GM19328 (cell line): ENCODE data around the gene HSPB8.
"Not testable (repeated sequence)": the region's sequence is repeated elsewhere in the genome, so short reads cannot be mapped to it uniquely, and the experiment has no call there.

Experiments
- ATAC-seq: cut with Tn5 transposase; IDR thresholded peaks from one replicate; pipeline ENCODE4 v1.9.1; 2021; ENCODE audit warnings: mild to moderate bottlenecking, moderate library complexity; ENCODE audit not compliant: unreplicated experiment

HSPB8 gene

DNA sequence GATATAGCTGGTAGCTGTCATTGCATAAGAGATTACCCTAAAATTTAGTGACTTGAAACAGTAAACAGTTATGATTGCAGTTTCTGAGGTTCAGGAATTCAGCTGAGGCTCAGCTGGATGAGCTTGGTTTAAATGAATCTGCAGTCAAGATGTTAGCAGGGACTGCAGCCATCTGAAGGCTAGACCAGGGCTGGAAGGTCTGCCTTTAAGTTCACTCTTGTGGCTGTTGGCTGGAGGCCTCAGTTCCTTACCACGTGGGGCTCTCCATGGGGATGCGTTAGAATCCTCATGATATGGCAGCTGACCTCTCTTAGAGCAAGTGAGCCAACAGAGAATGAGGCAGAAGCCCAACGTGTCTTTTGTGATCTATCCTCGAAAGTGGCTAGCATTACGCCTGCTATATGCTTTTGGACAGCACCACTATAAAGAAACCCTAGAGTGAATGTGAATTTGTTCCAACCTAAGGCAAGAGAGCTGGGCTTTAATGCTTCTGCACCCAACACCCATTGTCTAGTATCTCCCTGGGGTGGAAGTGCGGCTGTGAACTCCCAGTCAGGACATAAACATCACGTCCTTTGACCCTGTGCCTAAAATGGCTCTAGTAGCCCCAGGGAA lies 26.0 kb downstream of the HSPB8 start:
- ATAC-seq, result no peak

DNA sequence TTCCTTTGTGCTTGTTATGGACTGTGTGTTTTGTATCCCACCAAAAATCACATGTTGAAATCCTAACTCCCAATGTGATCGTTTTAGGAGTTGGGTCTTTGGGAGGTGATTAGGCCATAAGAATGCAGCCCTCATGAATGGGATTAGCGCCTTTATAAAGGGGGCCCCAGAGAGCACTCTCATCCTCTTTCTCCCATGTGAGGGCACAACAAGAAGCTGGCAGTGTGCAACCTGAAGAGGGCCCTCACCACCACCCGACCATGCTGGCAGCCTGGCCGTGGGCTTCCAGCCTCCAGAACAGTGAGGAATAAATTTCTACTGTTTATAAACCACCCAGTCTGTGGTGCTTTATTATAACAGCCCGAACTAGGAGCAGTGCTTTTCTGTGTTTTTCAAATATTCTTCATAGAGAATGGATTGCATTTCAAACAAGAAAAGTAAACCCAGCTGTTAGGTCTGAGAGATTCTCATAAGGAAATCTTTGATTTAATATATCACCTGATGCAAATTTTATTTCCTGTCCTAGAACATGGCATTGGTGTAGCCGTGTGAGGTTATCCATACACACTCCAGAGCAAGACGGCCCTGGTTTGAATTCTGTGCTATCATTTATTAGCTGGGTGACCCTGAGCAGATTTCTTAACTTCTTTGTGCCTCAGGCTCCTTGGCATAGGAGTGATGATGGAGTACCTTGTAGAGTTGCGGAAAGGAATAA lies 27.8 kb downstream of the HSPB8 start:
- no peak for ATAC-seq

DNA sequence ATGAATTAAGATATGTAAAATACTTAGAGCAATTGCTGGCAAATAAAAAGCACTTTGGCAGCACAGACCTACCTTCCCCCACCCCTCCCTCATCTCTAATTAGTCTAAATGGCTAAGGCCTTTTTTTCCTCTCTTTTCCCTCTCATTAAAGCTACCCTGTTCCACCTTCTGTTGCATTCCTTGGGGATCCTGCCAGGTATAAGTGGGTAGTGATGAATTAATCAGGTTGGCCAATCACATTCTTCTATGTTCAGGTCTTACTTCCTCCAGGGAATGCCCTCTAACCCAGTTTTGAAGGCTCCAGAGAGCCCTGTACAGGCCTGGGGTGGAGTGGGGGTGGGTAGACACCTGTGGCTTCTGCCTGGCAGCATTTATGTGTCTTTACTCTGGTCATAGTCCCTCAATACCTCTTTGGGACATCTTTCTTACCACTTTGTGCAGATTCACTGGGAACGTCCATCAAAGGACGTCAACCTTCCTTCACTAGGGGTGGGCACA lies 28.4 kb downstream of the HSPB8 start:
- no peak for ATAC-seq

DNA sequence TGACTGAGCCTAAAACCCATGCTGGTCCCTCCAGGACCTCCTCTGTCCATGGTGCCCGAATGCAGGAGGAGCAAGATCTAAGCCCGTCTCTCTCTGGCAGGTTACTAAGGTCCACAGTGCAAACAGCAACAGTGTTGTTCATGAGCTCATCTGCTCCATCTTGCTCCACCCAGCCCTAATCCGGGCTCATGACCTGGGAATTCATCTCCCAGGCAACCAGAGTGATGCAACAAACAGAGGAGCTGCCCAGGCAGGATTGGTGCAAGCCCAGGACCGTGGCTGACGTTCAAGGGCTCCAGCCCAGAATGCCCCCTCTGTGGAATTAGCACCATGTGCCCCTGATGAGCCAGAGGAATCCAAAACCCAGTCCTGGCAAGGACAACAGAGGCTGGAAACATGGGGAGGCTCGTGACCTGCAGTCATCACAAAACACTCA lies 29.9 kb downstream of the HSPB8 start:
- no peak for ATAC-seq

DNA sequence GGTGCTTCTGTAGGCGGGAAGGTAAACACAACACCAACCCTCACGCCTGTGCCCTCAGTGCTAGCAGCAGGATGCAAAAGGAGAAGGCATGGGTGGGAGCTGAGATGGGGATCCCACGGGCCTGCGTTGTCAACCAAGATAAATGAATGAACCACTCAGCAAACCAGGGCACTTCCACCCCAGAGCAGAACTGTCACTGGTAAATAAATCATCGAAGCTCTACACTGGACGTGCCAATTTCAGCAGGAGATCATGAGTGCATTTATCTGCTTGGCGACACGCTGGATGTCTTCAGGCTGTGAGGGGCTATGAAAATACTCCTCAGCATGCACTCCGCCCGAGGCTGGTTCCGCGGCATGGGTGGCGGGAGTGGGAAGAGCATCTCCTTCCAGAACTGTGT lies 33.2 kb downstream of the HSPB8 start:
- no peak for ATAC-seq

DNA sequence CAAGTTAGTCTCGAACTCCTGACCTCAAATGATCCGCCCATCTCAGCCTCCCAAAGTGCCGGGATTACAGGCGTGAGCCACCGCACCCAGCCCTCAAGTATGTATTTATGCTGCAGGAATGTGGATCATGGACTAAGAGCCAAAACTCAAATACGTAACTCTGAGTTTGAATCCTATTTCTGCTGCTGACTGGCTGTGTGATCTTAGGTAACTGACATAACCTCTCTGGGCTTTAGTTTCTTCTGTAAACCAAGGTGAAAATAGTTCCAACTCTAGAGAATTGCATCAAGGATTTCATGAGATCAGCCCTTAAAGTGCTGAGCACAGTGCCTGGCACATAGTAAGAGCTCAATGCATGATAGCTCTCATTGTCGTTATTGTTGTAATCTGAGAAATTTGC lies 37.4 kb downstream of the HSPB8 start:
- ATAC-seq, result no peak

DNA sequence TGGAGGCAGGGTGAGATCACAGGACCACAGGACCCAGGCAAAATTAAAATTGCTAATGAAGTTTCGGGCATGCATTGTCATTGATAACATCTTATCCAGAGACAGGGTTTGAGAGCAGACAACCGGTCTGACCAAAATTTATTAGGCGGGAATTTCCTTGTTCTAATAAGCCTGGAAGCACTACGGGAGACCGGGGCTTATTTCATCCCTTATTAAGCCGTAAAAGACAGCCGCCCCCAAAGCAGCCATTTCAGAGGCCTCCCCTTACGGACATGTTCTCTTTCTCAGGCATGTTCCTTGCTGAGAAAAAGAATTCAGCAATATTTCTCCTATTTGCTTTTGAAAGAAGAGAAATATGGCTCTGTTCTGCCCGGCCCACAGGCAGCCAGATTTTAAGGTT lies 40.1 kb downstream of the HSPB8 start:
- ATAC-seq, result not testable (repeated sequence)

DNA sequence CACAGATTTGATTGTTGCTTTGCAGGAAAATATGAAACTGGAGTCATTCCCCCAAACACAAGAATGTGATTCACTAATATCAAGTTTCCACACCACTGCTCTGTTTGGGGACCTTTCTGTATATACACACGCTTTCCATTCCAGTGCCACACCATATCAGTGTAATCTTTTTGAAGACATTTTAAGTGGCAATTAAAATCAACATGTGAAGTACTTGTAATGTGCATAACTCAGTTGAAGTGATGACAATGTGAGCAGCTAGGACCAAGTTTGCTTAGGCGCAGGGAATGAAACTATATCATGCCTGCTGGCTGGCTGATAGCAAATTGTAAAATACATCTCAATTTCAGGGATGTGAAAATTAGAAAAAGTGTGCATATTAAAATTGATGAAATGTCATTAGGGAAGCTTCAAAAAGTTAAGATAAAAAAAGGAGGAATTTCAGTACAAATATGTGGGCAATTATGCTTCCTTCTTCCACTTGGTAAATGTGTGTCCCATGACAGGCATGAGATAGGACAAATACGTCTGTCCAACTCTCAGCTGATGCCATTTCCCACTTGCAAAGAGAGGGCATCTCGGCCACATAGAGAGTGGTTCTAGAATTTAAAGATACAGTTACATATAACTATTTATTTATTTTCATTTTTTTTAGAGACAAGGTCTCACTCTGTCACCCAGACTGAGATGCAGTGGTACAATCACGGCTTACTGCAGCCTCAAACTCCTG lies 43.7 kb downstream of the HSPB8 start:
- no peak for ATAC-seq

DNA sequence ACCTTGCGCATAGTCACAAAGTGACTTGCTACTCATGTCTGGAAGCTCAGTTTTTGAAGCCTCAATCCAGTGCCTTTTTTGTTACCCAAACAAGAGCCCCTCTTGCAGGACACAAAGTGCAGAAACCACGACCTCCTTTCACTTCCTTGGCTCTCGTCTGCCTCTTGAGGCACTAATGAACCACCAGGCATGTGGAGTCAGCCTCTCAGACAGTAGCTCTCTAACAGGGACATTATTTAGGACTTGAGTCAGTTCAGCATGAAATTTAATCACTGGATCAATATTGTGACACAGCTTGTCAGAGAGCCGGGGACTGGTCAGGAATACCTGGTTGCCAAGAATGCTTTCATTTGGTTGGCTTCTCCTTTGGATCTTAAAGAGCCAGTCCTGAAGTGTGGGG lies 46.7 kb downstream of the HSPB8 start:
- no peak for ATAC-seq

DNA sequence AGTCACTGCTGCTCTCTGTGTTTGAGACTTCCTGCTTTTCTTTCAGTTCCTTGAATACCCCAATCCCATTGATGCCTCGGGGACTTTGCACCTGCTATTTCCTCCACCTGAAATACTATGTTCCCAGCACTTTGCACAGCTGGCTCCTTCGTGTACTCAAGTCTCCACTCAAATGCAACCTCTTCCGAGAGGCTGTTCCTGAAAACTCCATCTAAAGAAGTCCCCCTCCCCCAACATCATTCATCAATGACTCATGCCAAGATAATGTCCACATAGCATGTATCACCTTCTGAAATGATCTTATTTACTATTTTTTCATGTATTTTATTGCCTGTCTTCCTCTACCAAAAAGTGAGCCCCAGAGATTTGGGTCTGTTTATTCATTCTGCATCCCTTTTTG lies 48.6 kb downstream of the HSPB8 start:
- ATAC-seq, result no peak

DNA sequence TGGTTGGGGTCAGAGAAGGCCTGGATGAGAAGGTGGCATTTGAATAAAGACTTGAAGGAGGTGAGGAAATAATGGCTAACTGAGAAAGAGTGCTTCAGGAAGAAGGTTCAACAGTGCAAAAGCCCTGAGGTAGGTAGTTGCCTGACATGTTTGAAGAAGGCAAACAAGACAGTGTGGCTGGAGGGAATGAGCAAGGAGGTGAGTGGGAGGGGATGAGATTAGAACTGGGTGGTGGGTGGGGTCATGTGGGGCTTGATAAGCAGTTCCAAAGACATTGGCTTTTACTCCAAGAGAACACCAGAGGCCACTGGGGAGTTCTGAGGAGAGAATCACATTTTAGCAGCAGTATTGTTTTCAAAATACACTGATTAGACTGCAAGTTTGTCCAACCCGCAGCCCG lies 50.5 kb downstream of the HSPB8 start:
- no peak for ATAC-seq

DNA sequence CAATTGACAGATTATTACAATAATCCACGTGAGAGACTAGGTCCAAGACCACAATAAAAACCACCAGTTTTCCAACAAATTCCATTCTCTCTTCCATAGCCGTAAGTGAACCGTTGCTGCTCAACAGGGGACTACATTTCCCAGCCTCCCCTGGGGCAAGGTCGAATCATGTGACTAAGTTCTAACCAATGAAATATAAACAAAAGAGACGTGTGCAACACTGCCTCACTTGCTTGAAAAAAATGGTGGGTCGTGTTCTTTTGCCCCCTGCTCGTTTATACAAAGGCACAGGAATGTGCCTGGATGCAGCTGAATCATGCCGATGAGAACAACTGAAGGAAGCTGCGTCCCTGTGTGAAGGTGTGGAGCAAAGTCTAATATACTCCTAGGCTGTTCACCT lies 51.1 kb downstream of the HSPB8 start:
- no peak for ATAC-seq

DNA sequence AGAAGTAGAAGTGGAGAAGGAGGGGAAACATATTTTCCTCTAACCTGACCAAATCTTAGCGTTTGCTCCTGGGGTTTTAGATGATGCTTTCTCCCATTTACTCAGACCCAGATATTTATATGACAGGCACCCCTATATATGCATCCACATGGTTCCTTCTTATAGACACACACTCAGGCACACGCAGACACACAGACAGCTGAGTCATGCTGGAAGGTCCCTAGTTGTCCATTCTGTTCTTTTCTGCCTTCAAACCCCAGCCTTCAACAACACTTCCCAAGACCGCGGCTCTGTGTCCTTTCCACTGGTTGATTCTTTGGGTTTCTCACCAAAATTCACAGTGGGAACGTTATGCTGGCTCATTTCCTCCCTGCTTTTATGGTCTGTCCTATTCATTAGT lies 52.1 kb downstream of the HSPB8 start:
- no peak for ATAC-seq

DNA sequence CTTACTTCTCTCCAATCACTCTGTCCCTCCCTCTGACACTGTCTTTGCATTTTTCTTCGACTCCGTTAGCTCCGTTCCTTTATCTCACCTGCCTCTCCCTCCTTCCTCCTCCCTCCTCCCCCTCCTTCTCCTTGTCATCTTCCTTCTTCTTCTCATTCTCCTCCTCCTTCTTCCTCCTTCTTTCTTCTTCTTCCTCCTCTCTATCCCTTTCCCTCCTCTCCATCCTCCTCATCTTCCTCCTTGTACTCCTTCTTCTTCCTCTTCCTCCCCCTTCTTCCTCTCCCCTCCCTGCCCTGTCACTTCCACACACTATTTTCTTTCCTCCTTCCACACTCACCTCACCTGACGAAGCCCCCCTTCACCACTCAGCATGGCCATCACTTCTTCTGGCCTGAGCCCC lies 53.0 kb downstream of the HSPB8 start:
- ATAC-seq, result no peak

DNA sequence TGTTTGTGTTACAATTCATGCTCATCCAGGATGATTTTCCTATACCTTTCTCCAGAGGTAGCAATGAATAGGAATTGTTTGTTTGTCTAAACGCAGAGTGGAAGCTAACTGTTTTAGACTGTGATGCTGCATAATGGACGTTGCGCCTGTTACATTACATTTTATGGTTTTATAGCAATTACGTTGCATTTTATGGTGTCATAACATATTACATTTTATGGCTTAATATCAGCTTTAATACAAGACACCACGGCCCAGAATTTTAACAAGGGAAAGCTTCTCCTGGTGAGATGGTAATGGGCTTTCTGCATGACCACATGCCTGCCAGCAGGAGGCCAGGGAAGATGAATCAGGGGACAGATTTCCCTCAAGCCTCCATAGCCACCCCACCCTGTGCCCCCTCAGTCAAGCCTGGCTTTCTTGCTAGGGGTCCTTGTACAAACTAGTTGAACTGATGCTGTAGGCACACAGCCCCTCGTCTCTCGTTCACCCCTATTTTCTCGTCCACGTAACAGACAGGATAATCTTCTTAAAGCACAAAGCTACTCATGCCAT lies 56.5 kb downstream of the HSPB8 start:
- ATAC-seq, result no peak

DNA sequence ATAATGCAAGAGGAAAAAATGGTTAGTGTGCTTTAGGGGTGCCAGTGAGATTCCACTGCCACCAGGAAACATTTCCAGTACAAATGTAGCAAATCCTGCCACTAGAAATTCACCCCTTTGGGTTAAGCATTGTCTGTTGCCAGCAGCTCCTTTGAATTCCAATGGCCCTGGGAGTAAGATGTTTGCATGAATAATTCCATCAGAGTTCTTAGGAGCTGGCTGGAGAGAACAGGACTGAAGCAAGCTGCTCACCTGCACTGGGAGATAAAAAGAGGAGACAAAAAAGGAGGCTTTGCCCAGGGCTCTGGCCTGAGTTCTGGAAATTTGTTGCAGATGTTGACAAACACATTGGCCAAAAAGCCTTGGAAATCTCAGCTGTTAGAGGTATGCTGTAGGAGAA lies 57.6 kb downstream of the HSPB8 start:
- ATAC-seq, result no peak

DNA sequence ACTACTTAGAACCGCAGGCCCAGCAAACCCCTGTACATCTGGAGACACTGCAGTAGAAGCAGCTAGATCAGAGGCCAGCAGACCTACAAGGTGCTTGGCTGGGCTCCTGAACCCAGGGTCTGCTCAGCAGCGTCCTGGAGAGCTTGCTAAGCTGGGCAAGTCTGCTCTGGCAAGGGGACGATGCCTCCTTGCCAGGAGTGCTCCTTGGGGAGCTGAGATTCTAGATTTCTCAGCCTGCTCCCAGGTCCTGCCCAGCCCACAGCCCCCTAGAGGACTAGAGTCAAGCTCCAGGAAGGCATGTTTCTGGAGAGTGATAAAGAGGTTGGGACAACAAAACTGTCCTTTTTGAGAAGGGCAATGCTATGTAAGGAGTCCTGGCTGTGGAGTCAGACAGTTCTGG lies 60.3 kb downstream of the HSPB8 start:
- ATAC-seq, result no peak

DNA sequence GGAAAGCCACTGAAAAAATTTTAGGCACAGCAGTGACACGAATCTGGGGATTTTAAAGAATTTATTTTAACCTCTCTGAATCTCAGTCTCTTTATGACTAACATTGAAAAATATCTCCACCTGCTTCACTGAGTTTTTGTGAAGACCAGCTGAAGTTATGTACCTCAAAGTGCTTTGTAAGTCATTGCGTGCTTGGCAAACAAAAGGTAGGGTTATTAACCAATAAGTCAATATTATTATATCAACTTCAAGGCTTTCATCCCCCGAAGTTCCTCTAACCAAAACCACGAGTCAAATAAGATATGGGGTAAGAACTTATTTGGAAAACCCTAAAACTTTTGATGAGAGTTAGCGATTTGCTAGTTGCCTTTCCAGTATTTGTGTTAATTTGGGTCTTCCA lies 62.3 kb downstream of the HSPB8 start:
- no peak for ATAC-seq

DNA sequence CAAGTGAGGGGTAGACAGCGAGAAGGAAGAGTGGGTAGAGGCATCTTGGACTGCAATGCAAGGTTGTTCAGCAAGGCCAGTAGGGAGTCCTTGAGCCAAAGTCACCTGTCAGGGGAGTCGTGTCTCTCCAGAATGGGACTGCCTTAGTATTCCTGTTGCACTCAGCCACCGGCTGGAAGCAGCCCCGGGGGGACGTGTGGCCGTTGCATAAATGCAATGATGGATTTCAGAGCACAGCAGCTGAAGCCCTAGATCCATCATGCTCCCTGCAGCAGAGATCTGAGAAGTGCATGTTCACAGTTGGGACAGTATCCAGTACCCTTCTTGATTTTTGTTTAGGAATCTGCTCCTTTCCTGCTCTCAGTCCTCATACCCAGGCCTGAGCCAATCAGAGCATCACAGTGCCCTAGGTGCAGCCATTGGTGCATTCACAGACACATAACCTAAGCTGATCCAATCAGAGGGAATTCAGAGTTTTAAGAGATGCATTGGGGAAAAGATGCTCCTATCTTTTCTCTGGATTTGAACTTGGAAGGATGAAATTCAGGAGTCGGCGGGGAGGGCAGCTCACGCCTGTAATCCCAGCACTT lies 62.9 kb downstream of the HSPB8 start:
- no peak for ATAC-seq
